Activated T-cell treated with anti-CD3 and anti-CD28 coated beads, Interleukin-2, amount 50 U/mL, for 24 hours (primary cell): ENCODE results near the gene DUSP16.
A peak's percentile ranks its signal among the peaks of the same experiment; 100 is the strongest.
"Not testable (repeated sequence)": the region's sequence is repeated elsewhere in the genome, so short reads cannot be mapped to it uniquely, and the experiment has no call there.

Source experiments
- DNase-seq: peaks from one replicate; pipeline ENCODE4 v3.0.0-alpha.2; 2020
- H3K27ac Mint-ChIP-seq: 2 replicates; pipeline ENCODE4 v1.8.0; 2020; ENCODE audit warnings: mild to moderate bottlenecking, mixed read lengths
- H3K27me3 Mint-ChIP-seq: 2 replicates; pipeline ENCODE4 v1.8.0; 2020; ENCODE audit warnings: mixed read lengths
- H3K36me3 Mint-ChIP-seq: 2 replicates; pipeline ENCODE4 v1.8.0; 2020; ENCODE audit warnings: low read depth, mixed read lengths
- H3K4me1 Mint-ChIP-seq: 2 replicates; pipeline ENCODE4 v1.8.0; 2020; ENCODE audit warnings: low read depth, mixed read lengths
- H3K4me3 Mint-ChIP-seq: 2 replicates; pipeline ENCODE4 v1.8.0; 2020; ENCODE audit warnings: mild to moderate bottlenecking, moderate library complexity, mixed read lengths
- H3K9me3 Mint-ChIP-seq: 2 replicates; pipeline ENCODE4 v1.8.0; 2020; ENCODE audit warnings: mixed read lengths

The DUSP16 gene

GRCh38 chr12:12511021-12511783, 51.5 kb downstream of the DUSP16 start:
- DNase-seq, result no peak
- H3K36me3 Mint-ChIP-seq, result peaks cover 55% of the 10 kb centered on the region
- H3K27me3 Mint-ChIP-seq, result no peaks in the 10 kb centered on the region
- no peak overlapping the region for H3K27ac Mint-ChIP-seq
- no peak overlapping the region for H3K4me3 Mint-ChIP-seq
- peaks cover 24% of the 10 kb centered on the region for H3K4me1 Mint-ChIP-seq
- H3K9me3 Mint-ChIP-seq, result no peaks in the 10 kb centered on the region

- Mint-ChIP-seq H3K9me3 (no peaks in the 10 kb centered on the region), H3K27me3 (no peaks in the 10 kb centered on the region), H3K4me1 (peaks cover 31% of the 10 kb centered on the region), H3K27ac (peak overlapping the region; percentile 10), H3K4me3 (no peak overlapping the region), H3K36me3 (peaks cover 54% of the 10 kb centered on the region)
- DNase-seq, result no peak
These were observed 52.1 kb downstream of the DUSP16 start for GRCh38 chr12:12510551-12510950.

GRCh38 chr12:12510141-12510540, 52.5 kb downstream of the DUSP16 start:
- peak overlapping the region; percentile 78 for H3K27ac Mint-ChIP-seq
- peaks cover 53% of the 10 kb centered on the region for H3K36me3 Mint-ChIP-seq
- H3K27me3 Mint-ChIP-seq, result no peaks in the 10 kb centered on the region
- DNase-seq, result no peak
- no peak overlapping the region for H3K4me3 Mint-ChIP-seq
- peaks cover 35% of the 10 kb centered on the region for H3K4me1 Mint-ChIP-seq
- H3K9me3 Mint-ChIP-seq, result no peaks in the 10 kb centered on the region

GRCh38 chr12:12508612-12509011, 54.1 kb downstream of the DUSP16 start:
- no peak overlapping the region for H3K4me3 Mint-ChIP-seq
- peaks cover 39% of the 10 kb centered on the region for H3K4me1 Mint-ChIP-seq
- no peaks in the 10 kb centered on the region for H3K9me3 Mint-ChIP-seq
- peak overlapping the region; percentile 80 for H3K27ac Mint-ChIP-seq
- DNase-seq, result no peak
- no peaks in the 10 kb centered on the region for H3K27me3 Mint-ChIP-seq
- peaks cover 44% of the 10 kb centered on the region for H3K36me3 Mint-ChIP-seq

- Mint-ChIP-seq H3K36me3 (peaks cover 52% of the 10 kb centered on the region), H3K9me3 (no peaks in the 10 kb centered on the region), H3K27me3 (no peaks in the 10 kb centered on the region), H3K4me3 (no peak overlapping the region), H3K4me1 (peaks cover 50% of the 10 kb centered on the region), H3K27ac (peak overlapping the region; percentile 98)
- DNase-seq, result no peak
These were observed 55.5 kb downstream of the DUSP16 start for GRCh38 chr12:12507121-12507520.

- Mint-ChIP-seq H3K9me3 (no peaks in the 10 kb centered on the region), H3K27ac (peak overlapping the region; percentile 98), H3K4me3 (peak overlapping the region; percentile 70), H3K36me3 (peaks cover 53% of the 10 kb centered on the region), H3K27me3 (no peaks in the 10 kb centered on the region), H3K4me1 (peaks cover 53% of the 10 kb centered on the region)
- DNase-seq, result no peak
These were observed 56.2 kb downstream of the DUSP16 start for GRCh38 chr12:12506496-12506890.

GRCh38 chr12:12505544-12506495, 56.8 kb downstream of the DUSP16 start:
- DNase-seq, result no peak
- peaks cover 59% of the 10 kb centered on the region for H3K4me1 Mint-ChIP-seq
- H3K9me3 Mint-ChIP-seq, result no peaks in the 10 kb centered on the region
- H3K36me3 Mint-ChIP-seq, result peaks cover 59% of the 10 kb centered on the region
- H3K27me3 Mint-ChIP-seq, result no peaks in the 10 kb centered on the region
- H3K27ac Mint-ChIP-seq, result peak overlapping the region; percentile 98
- H3K4me3 Mint-ChIP-seq, result peak overlapping the region; percentile 70

- peak overlapping the region; percentile 51 for H3K4me3 Mint-ChIP-seq
- DNase-seq, result peak; percentile 52
These were observed 59.1 kb downstream of the DUSP16 start for GRCh38 chr12:12503384-12504078.

GRCh38 chr12:12502815-12503151, 59.9 kb downstream of the DUSP16 start:
- H3K27ac Mint-ChIP-seq, result peak overlapping the region; percentile 92
- H3K4me1 Mint-ChIP-seq, result peaks cover 80% of the 10 kb centered on the region
- no peaks in the 10 kb centered on the region for H3K9me3 Mint-ChIP-seq
- DNase-seq, result no peak
- peaks cover 63% of the 10 kb centered on the region for H3K36me3 Mint-ChIP-seq
- H3K27me3 Mint-ChIP-seq, result no peaks in the 10 kb centered on the region
- peak overlapping the region; percentile 37 for H3K4me3 Mint-ChIP-seq

More at GRCh38 chr12:12503384-12504078, 59.1 kb downstream of the DUSP16 start:
- H3K36me3 Mint-ChIP-seq, result peaks cover 64% of the 10 kb centered on the region
- H3K4me1 Mint-ChIP-seq, result peaks cover 79% of the 10 kb centered on the region
- H3K27me3 Mint-ChIP-seq, result no peaks in the 10 kb centered on the region
- H3K9me3 Mint-ChIP-seq, result no peaks in the 10 kb centered on the region
- peak overlapping the region; percentile 92 for H3K27ac Mint-ChIP-seq

GRCh38 chr12:12502130-12502814, 60.4 kb downstream of the DUSP16 start:
- not testable (repeated sequence) for H3K27me3 Mint-ChIP-seq, H3K9me3 Mint-ChIP-seq, DNase-seq
- Mint-ChIP-seq H3K27ac (peak overlapping the region; percentile 92), H3K4me1 (peaks cover 82% of the 10 kb centered on the region), H3K36me3 (peaks cover 66% of the 10 kb centered on the region), H3K4me3 (peak overlapping the region; percentile 37)

GRCh38 chr12:12501121-12501520, 61.5 kb downstream of the DUSP16 start:
- Mint-ChIP-seq H3K36me3 (peaks cover 62% of the 10 kb centered on the region), H3K4me1 (peaks cover 80% of the 10 kb centered on the region), H3K27me3 (no peaks in the 10 kb centered on the region), H3K4me3 (peak overlapping the region; percentile 9), H3K27ac (peak overlapping the region; percentile 81), H3K9me3 (no peaks in the 10 kb centered on the region)
- no peak for DNase-seq

- H3K9me3 Mint-ChIP-seq, result no peaks in the 10 kb centered on the region
- H3K36me3 Mint-ChIP-seq, result peaks cover 56% of the 10 kb centered on the region
- H3K4me1 Mint-ChIP-seq, result peaks cover 80% of the 10 kb centered on the region
- H3K27me3 Mint-ChIP-seq, result no peaks in the 10 kb centered on the region
- no peak for DNase-seq
- H3K27ac Mint-ChIP-seq, result peak overlapping the region; percentile 81
- no peak overlapping the region for H3K4me3 Mint-ChIP-seq
These were observed 62.6 kb downstream of the DUSP16 start for GRCh38 chr12:12499909-12500604.

- no peaks in the 10 kb centered on the region for H3K27me3 Mint-ChIP-seq
- no peak overlapping the region for H3K4me3 Mint-ChIP-seq
- no peak for DNase-seq
- H3K27ac Mint-ChIP-seq, result no peak overlapping the region
- peaks cover 48% of the 10 kb centered on the region for H3K36me3 Mint-ChIP-seq
- H3K9me3 Mint-ChIP-seq, result no peaks in the 10 kb centered on the region
- H3K4me1 Mint-ChIP-seq, result peaks cover 65% of the 10 kb centered on the region
These were observed 64.5 kb downstream of the DUSP16 start for GRCh38 chr12:12498210-12498609.
